ENCODE results near the gene KIF4B.

DNA sequence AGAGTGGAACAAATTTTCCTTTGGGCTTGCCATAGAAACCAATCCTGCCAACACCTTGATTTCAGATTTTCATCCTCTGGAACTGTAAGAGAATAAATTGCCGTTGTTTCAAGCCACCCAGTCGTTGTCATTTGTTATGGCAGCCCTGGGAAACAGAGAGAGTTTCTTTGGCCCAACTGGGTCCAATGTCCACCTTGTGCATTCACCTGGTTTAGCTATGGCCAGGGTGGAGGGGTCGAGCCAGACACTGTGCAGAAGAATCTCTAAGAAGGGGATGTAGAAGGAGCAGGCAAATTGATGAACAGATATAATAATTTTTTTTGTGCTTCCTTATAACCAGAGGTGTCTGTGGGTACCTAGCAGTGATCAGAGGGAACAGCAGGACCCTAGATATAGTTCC, 9.8 kb downstream of the KIF4B start:
- TF ChIP-seq, protein P1, sequence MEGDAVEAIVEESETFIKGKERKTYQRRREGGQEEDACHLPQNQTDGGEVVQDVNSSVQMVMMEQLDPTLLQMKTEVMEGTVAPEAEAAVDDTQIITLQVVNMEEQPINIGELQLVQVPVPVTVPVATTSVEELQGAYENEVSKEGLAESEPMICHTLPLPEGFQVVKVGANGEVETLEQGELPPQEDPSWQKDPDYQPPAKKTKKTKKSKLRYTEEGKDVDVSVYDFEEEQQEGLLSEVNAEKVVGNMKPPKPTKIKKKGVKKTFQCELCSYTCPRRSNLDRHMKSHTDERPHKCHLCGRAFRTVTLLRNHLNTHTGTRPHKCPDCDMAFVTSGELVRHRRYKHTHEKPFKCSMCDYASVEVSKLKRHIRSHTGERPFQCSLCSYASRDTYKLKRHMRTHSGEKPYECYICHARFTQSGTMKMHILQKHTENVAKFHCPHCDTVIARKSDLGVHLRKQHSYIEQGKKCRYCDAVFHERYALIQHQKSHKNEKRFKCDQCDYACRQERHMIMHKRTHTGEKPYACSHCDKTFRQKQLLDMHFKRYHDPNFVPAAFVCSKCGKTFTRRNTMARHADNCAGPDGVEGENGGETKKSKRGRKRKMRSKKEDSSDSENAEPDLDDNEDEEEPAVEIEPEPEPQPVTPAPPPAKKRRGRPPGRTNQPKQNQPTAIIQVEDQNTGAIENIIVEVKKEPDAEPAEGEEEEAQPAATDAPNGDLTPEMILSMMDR (IDR thresholded peaks at IDR 0.05) = no peak
- no peak for TF ChIP-seq MAX (IDR thresholded peaks at IDR 0.05; ENCODE audit: low read depth)
- no peak for TF ChIP-seq SMC3 (IDR thresholded peaks at IDR 0.05; ENCODE audit: low read depth, low read length)
- TF ChIP-seq EP300 (IDR thresholded peaks at IDR 0.05; ENCODE audit: borderline replicate concordance in 1 of 2, low read depth in 1 of 2, low read length in 1 of 2) = no peak
- no peak for TF ChIP-seq JUND (IDR thresholded peaks at IDR 0.05)
